SK-N-SH treated with all-trans-retinoic acid at 6 μM for 48 hours (cell line): ENCODE results near the gene HPGDS.

Source experiments
- ARNTL ChIP-seq: fragments of 450-650 bp; formaldehyde crosslinking; IDR thresholded peaks from 2 replicates; pipeline ENCODE4 v1.5.0; 2020; ENCODE audit warnings: low read depth, mild to moderate bottlenecking, moderate library complexity, borderline replicate concordance
- BACH2 ChIP-seq: fragments of 250-450 bp; sonication (Bioruptor Pico); IDR thresholded peaks from 2 replicates; pipeline ENCODE4 v1.9.0; 2021; ENCODE audit warnings: mild to moderate bottlenecking, borderline replicate concordance
- OSR1 ChIP-seq: fragments of 250-450 bp; sonication (Bioruptor Pico); IDR thresholded peaks from 2 replicates; pipeline ENCODE4 v1.8.0; 2022; ENCODE audit warnings: moderate library complexity, mild to moderate bottlenecking, inconsistent platforms
- PATZ1 ChIP-seq: fragments of 250-450 bp; sonication (Bioruptor Pico); IDR thresholded peaks from 2 replicates; pipeline ENCODE4 v1.8.0; 2020; ENCODE audit warnings: mild to moderate bottlenecking, moderate library complexity, borderline replicate concordance
- POU6F1 ChIP-seq: fragments of 250-450 bp; sonication (Bioruptor Pico); IDR thresholded peaks from 2 replicates; pipeline ENCODE4 v1.8.0; 2021; ENCODE audit warnings: low read depth, mild to moderate bottlenecking, moderate library complexity, borderline replicate concordance
- TOX ChIP-seq: fragments of 250-450 bp; sonication (Bioruptor Pico); IDR thresholded peaks from 2 replicates; pipeline ENCODE4 v1.8.0; 2021; ENCODE audit warnings: mild to moderate bottlenecking, moderate library complexity, borderline replicate concordance
- ZFP3 ChIP-seq: fragments of 250-450 bp; sonication (Bioruptor Pico); IDR thresholded peaks from 2 replicates; pipeline ENCODE4 v1.5.0; 2020; ENCODE audit warnings: mild to moderate bottlenecking, moderate library complexity
- ZFP30 ChIP-seq: fragments of 450-650 bp; formaldehyde crosslinking; IDR thresholded peaks from 2 replicates; pipeline ENCODE4 v1.5.0; 2022; ENCODE audit warnings: mild to moderate bottlenecking, moderate library complexity
- ZNF565 ChIP-seq: fragments of 450-650 bp; formaldehyde crosslinking; conservative IDR thresholded peaks from 2 replicates; pipeline ENCODE4 v1.5.0; 2020; ENCODE audit warnings: low read depth, mild to moderate bottlenecking, moderate library complexity
- ZNF70 ChIP-seq: fragments of 450-650 bp; formaldehyde crosslinking; IDR thresholded peaks from 2 replicates; pipeline ENCODE4 v1.5.0; 2020; ENCODE audit warnings: mild to moderate bottlenecking, moderate library complexity

- TF ChIP-seq ZFP3 (no peak), BACH2 (no peak), PATZ1 (CRISPR knock-in tag) (no peak), ZNF70 (CRISPR knock-in tag) (no peak), ZNF565 (CRISPR knock-in tag) (no peak), OSR1 (CRISPR knock-in tag) (no peak), ZFP30 (CRISPR knock-in tag) (no peak), ARNTL (CRISPR knock-in tag) (no peak), POU6F1 (CRISPR knock-in tag) (no peak), TOX (CRISPR knock-in tag) (no peak)
Measured at GRCh38 chr4:94369046-94369445, 26.4 kb upstream of the HPGDS start.
